ENCODE data around the gene ACCSL. TPM values are rescaled to one million over a fixed set of nuclear protein-coding genes. Genes with fewer than 3 reads are reported as not detected.

The ACCSL gene
- polyA plus RNA-seq, 1 donor: not detected

DNA sequence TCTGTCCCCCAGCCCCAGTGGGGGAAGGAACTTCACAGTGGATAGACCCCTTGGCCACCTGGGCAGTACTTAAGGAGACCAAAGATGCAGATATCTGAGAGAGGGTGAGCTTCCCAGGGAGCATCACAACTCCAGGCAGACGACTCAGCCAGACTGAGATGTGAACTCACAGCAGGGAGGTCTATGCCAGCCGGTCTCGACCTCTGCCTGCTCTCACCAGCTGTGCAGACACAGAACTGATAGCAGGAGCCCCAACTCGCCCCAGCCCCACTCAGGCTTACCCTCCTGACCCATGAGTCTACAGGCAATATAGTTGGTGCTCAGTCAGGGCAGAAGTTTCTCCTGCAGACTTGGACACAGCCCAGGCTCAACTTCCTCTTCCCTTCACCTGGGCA lies 29.7 kb upstream of the ACCSL start:
- no peak for DNase-seq

DNA sequence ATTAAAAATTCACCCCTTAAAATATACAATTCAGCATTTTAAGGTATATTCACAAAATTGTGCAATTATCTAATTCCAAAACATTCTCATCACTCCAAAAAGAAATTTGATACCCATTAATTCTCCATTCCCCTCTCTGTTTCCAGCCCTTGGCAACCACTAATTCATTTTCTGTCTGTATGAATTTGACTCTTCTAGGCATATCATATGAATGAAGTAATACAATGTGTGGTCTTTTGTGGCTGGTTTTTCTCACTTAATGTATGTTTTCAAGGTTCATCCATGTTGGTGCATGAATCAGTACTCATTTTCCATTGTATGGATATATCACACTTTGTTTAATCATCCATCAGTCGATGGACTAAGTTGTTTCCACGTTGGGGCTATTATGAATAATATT lies 29.0 kb upstream of the ACCSL start:
- no peak for DNase-seq

DNA sequence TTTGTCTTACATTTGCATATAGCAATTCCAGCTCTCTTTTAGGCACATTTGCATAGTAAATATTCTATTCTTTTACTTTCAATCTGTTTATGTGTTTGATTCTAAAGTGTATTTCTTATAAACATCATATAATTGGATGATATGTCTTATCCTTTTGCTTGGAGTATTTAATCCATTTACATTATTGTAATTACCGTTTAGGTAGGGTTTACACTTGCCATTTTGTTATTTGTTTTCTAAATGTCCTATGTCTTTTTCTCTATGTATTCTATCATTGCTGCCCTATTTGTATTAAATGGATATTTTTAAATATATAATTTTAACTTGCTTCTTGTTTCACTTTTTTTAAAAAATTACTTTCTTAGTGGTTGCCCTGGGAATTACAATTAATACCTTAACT lies 22.8 kb upstream of the ACCSL start:
- no peak for DNase-seq

GRCh38 chr11:44025727-44026126 lies 22.1 kb upstream of the ACCSL start:
- no peak for DNase-seq

DNA sequence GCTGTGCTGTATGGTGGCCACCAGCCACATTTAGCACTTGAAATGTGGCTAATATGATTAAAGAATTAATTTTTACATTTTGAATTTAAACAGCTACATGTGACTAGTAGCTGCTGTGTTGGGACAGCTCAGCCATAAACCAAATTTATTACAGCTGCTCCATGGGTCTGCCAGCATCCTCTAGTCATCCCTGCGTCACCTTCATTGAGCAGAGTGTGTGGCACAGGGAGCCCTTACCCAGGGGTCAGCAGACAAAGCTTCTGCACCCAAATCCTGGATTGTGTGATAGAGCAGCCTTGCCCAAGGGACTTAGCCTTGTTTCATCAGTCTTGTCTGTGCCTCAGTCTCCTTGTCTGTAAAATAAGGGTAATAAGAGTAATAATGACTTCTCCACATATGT lies 19.4 kb upstream of the ACCSL start:
- no peak for DNase-seq

- no peak for DNase-seq
Observed at GRCh38 chr11:44028816-44029506, 18.8 kb upstream of the ACCSL start.

- DNase-seq: no peak
Observed at GRCh38 chr11:44029507-44029845, 18.3 kb upstream of the ACCSL start.

DNA sequence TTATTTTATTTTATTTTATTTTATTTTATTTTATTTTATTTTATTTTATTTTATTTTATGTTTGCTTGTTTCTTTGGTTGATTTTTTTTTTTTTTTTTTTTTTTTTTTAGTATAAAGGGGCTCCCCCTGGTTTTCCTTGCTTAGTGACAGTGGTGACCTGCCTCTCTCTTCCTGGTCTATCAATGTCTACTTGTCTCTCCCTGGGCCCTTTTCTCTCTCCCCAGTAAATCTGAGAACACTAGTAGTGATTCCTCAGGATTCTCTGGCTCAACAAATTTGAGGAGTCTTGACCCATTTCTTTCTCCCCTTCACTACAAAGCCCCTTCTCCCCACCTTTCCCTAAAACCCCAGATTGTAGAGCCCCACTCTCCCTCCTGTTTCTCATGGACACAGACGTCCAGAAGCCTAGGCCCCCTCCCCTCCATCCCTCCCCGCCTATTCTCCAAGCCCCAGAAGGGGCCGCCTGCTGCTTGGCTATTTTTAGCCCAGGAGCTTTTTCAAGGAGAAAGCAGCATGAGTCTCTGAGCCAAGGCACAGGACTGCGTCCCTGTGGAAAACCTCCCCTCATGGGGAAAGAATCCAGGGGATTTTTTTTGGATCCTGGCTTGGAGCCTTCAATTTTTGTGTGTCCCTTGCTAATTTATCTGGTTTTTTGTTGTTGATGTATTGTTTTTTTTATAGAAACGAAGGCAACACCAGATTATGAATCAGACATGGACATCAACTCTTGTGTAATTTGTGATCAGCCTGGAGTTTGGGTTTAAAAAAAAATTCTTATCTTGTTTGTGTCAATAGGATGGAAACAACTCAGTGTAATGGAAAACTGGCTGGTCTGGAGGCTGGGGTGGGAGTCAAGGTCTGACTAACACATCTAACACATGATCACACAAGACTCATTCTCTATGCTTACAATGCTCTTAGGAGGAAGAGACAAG lies 17.5 kb upstream of the ACCSL start:
- peak; percentile 42 for DNase-seq

DNA sequence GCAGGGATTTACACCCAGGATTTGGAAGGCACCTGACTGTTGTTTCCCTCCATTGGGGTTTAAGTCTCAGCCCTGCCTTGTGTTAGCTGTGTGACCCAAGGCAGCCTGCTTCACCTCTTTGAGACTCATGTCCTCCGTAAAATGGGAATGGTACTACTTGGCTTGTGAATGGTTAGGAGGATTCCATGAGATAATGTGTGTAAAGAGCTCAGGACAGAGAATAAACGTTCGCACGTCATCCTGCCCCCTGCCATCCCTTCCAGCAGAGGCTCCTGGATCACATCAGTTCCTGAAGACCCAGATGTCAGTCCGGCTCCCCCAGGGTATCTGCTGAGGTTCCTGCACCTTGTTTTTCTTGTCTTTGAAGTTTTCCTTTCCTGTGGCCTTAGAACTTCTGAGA lies 16.8 kb upstream of the ACCSL start:
- DNase-seq: no peak

GRCh38 chr11:44031549-44031948 lies 16.2 kb upstream of the ACCSL start:
- DNase-seq: no peak

DNA sequence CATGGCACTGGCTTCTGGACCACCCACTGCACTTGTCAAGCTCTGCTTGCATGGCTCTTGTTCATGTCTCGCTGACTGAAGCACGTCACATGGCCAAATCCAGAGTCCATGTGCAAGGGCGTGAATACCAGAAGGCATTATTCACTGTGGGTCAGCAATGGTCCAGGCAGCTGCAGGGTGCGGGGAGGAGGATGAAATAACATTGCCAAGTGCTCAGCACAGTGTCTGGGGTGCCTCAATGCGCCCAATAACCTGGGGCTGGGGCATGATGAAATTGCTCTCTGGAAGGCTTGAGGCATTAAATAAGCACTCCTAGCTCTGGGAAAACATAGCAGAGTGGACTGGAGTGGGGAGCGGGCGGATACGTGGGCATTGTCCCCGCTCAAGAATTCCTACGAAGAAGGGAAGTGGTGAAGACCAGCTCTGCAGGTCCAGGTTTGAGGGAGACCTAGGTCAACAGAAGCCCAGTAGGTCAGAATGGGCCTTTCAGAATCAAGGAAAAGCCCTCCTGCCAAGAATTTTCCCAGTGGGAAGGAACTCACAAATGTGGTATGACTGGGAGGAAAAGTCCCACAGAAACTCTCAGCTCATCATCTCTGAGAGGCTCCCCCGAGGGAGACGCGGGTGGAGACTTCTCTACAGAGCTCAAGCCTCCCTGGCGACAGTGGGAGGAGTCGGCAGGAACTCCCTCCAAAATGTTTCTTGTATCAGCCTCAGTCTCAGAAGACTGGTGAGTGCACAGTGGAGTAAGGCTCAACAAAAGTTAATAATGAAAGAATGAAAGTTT lies 15.3 kb upstream of the ACCSL start:
- DNase-seq: no peak

DNA sequence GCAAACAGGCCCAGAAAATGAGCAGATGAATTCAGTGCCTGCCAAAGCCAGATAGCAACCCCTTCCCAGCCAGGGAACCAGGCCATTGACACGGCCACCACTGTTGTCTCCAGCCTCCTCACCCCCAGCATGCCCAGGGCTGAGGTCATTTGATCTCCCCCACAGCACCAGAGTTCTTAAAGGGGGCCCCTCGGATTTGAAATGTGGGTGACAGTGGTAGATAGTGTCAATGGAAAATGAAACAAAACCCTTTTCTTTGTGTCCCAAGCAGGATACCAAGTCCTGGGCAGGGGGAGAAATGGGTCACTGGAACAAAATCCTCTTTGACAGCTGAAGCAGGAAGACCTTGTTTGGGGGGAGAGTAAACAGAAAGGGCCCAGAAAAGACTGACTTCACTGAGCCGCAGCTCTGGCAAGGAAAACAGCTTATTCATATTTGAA lies 14.3 kb upstream of the ACCSL start:
- DNase-seq: no peak

DNA sequence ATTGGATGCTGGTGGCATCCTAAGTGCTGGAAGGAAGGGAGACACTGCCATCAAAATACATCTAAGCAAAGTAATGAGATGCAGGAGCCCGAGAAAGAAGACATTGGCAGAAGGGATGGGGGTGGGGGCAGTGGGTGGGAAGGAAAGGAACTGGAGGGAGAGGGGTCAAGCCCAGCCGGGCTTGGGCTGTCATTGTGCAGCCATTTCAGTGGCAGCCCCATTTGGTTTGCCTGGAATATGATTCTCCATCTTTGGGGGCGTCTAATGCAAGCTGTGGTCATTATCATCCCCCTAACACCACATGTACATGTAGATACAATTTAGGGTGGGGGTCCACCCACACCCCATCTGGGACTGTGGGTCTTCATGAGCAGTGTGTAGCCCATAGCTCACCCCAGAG lies 13.9 kb upstream of the ACCSL start:
- DNase-seq: no peak

GRCh38 chr11:44034639-44035038 lies 13.1 kb upstream of the ACCSL start:
- no peak for DNase-seq

- DNase-seq: peak; percentile 77
Observed at GRCh38 chr11:44036811-44037657, 10.7 kb upstream of the ACCSL start.

GRCh38 chr11:44037658-44037998 lies 10.2 kb upstream of the ACCSL start:
- no peak for DNase-seq

- no peak for DNase-seq
Observed at GRCh38 chr11:44043157-44043556, 4.6 kb upstream of the ACCSL start.

GRCh38 chr11:44046182-44046581 lies 1.6 kb upstream of the ACCSL start:
- no peak for DNase-seq

- DNase-seq: no peak
Observed at GRCh38 chr11:44047298-44047697, 483 bp upstream of the ACCSL start.

GRCh38 chr11:44049832-44050231 lies 2.1 kb downstream of the ACCSL start:
- no peak for DNase-seq

DNA sequence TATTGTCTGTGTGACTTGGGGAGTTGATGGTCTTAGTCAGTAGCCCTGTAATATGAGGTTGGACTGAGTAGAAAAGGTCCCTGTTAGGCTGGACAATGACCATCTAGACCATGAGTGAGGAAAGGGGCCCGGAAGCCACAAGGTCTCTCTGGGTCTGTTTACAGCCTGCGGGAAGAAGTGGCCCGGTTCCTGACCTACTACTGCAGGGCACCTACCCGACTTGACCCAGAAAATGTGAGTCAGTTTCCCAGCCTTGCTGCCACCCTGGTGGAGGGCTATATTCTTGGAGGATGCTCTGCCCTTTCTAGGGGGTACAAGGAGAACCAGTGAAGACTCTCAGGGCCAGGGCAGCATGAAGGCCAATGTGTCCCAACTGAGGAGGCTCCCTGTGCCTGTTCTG lies 3.4 kb downstream of the ACCSL start:
- no peak for DNase-seq

GRCh38 chr11:44057340-44057739 lies 9.6 kb downstream of the ACCSL start:
- DNase-seq: no peak
